HG03280 (cell line): Measurements from ENCODE around the gene MYO15A.

ENCODE experiments used
- ATAC-seq: cut with Tn5 transposase; IDR thresholded peaks from one replicate; pipeline ENCODE4 v1.9.1; 2021; ENCODE audit warnings: mild to moderate bottlenecking, moderate library complexity; ENCODE audit not compliant: unreplicated experiment

Gene MYO15A

DNA sequence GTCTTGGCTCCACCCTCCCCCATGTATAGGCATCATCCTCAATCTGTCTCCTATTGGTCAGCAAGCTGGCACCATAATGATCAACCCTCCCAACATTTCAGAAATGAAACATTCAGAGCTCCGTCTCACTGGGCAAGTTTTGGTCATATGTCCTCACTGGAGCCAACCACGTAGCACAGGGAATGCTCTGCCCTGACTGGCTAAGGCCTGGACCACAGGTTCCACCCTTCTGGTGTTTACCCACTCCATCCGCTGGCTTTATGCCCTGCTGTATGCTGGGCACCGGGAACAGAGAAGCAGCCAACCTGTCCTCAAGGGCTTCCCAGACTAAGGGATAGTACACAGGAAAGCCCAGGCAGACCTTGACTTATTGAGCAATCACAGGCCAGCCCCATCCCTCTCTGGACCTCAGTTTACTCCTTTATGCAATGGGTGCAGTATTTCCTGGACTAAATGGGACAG, 20.5 kb downstream of the MYO15A start:
- no peak for ATAC-seq

DNA sequence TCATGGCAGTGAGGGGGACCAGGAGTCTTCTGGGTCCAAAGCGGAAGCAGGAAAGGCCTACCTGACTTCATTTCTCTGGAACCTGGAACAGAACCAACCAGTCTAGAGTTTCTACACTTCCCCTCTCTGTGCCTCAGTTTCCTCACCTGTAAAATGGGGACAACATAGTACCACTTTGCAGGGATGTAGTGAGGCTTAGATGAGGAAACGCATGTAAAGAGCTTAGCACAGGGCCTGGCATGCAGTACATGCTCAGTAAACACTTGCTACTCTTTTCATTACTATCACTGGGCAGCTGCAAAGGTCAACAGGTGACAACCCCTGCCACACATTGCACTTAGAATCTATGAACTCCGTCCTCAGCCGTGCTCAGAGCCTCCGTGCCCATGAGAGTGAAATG, 24.2 kb downstream of the MYO15A start:
- ATAC-seq, result no peak

DNA sequence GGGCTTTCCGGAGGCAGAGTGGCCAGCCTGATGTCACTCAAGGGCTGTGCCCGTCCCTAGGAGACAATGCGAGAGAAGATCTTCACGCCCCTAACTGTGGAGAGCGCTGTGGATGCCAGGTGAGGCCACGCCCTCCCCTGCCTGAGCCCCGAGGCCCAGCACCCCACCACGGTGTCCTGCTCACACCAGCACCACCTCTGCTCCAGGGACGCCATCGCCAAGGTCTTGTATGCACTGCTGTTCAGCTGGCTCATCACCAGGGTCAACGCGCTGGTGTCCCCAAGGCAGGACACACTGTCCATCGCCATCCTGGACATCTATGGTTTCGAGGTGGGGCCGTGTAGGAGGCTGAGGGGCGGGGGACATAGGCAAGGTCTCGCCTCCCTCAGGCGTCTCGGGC, 27.8 kb downstream of the MYO15A start:
- no peak for ATAC-seq

DNA sequence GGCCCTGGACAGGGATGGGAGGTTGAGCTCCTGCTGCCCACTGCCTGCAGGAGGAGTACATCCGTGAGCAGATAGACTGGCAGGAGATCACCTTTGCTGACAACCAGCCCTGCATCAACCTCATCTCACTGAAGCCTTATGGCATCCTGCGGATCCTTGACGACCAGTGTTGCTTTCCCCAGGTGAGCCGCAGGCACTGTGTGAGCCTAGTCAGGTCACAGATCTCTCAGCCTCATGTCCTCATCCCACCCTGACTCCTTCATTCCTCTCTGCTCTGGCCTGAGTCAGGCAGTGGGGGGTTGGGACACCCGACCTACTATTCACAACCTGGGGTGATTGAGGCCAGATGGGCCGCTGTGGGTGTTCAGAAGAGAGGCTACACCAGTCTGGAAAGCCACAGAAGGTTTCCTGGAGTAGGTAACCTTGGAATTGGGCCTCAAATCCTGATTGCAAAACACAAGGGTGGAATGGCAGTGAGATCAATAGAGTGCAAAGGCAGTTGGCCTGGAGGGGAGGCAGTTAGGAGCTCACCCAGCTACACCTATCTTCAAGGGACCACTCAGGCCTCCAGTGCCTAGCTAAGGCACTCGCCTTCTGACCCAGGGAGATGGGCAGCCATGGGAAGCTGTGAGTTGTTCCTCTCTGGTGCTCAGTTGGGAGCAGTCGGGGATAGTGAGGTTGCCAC, 29.7 kb downstream of the MYO15A start:
- ATAC-seq, result no peak

DNA sequence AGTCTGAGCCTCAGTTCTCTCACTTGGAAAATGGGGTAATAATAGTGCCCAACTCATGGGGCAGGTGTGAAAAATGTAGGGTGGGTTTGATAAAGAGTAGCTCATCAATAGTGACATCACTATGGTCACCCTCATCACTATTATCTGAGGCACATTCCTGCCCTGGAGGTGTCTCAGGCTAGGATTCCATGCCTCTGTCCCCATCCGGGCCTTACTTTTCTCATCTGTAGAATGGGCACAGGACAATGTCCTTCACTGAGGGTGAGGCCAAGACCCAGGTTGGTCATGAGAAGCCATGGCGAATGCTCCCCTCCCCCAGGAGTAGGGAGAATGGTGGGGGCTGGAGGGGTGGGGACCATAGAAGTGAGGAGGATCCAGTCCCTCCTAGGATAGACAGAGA, 30.5 kb downstream of the MYO15A start:
- no peak for ATAC-seq

DNA sequence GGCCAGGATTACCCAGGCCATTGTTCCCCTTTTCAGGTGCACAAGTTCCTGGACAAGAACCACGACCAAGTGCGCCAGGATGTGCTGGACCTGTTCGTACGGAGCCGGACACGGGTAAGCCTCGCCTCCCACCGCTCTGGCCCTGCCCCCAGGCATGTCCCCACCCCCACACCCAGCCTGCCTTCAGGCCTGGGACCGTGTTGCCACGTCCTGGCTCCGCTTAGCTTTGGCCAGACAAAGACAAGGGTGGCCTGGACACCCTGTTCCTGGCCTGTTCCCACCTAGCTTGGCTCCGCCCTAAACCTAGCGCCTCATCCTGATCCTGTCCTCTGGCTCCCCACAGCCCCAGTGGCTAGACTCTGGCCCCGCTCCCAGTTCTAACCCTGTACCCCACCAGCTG, 30.9 kb downstream of the MYO15A start:
- ATAC-seq, result no peak

DNA sequence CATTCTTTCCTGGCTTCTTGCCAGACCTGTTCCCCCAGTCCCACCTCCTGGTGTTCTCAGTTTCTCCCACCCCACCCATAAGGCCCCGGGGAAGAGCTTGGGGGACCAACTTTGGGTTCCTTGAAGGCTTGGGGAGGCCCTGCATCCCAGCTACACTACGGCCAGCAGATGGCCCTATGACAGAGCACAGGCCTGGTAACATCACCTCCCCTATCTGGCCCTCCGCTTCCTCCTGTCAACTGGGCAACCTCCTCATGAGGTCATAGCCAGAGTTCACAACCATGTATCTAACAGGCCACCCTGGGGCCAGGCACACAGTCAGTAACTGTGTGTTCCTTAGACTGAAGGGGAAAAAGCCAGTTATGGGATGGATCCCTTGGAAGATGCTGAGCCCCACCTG, 31.4 kb downstream of the MYO15A start:
- no peak for ATAC-seq

DNA sequence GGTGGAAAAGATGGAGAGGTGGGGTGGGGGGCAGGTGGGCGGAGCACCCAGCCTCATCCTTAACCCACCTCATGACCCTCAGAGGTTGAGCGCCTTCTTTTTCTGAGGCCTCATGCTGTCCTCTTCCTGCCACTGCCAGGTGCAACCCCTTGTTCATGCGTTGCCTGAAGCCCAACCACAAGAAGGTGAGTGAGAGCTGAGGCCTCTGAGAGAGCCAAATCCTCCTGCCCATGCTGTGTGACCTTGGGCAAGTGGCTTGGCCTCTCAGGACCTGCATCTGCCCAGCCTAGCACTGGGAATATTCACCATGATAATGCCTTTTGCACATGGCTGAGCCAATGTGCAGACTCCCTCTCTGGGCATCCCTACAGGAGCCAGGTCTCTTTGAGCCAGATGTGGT, 32.1 kb downstream of the MYO15A start:
- no peak for ATAC-seq

DNA sequence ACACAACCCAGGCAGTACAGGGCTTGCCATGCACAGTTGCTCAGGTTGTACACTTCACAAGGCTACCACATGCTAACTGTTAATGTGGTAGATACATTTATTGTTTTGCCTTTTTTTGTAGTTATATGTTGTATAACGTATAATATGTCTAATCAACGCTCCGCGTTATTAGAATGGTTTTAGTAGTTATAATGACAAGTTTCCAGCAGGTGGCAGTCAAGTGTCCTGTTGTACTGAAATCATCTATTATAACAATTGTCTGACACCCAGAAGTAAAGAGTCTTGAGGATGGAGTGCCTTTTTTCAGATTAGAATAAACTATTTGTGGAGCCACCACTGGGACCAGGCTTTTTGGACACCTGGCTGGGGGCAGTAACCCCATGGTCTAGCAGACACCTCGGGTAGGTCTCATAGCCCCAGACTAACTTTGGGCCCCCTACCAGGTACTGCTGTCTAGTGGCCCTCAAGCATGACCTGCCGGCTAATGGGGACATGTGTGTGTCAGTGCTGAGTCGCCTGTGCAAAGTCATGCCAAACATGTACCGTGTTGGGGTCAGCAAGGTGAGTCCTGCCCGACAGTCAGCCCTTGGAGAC, 32.8 kb downstream of the MYO15A start:
- no peak for ATAC-seq

DNA sequence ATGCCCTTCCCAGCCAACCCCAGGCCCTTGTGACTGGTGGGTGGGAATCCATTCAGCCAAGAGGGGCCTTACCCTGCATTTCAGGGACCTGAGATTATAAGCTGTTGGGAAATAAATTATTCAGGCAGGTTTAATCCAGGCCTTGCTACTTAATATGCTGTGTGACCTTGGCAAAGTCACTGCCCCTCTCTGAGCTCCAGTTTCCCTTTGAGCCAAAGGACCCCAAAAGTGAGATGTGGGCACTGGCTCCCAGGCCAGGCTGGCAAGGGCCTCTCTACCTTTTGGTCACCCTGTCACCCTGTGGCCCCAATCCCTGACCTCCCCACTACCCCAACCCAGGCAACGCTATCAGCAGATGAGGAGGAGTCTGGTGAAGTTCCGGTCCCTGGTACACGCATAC, 33.9 kb downstream of the MYO15A start:
- no peak for ATAC-seq

DNA sequence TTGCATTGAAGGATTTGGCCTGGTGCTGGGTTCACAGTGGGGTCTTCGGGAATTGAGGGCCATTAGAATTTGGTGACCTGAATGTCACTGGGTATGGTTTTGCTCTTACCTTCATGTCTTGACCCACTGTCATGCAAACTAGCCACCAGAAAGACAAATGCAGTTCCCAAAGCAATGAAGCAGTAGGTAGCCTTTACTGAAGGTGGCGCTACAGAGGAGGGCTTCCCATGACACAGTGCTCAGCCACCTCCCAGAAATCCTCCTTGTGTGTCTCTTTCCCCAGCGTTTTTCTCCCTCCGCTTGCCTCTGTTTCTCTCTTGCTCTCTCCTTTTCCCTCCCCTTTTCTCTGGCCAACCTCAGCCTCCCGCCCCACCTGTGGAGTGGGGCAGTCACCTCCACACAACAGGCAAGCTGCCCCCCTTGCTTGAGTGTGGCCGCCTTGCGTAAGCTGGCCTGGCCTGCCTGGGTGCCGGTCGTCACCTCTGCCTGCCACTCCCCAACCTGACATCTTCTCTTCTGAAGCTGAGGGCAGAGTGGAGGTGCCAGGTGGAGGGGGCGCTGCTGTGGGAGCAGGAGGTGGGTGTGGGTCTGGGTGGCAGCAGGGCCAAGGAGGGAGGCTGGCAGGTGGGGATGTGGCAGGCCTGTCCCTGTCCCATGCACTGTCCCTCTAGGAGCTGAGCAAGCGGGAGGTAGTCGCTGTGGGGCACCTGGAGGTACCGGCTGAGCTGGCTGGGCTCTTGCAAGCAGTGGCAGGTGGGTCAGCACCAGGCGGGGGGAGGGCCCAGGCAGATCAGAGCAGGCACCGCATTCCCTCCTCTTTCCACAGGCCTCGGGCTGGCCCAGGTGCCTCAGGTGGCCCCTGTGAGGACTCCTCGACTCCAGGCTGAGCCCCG, 34.7 kb downstream of the MYO15A start:
- ATAC-seq, result no peak

DNA sequence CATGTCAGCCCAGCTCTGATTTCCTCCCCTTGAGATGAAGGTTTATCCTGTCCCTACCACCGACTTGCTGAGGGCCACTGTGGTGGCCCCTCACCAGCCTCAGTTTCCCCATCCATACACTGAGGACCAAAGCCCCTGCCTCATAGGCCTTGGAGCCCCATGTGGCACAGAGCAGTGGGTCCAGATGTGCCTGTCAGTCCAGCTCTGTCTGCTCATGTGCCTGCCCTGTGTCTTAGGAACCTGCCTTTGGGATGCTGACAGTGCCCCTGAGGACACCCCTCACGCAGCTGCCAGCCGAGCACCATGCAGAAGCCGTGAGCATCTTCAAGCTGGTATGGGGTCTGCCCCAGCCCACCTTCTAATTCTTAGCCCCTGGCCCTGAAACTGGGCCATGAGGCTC, 35.7 kb downstream of the MYO15A start:
- no peak for ATAC-seq

DNA sequence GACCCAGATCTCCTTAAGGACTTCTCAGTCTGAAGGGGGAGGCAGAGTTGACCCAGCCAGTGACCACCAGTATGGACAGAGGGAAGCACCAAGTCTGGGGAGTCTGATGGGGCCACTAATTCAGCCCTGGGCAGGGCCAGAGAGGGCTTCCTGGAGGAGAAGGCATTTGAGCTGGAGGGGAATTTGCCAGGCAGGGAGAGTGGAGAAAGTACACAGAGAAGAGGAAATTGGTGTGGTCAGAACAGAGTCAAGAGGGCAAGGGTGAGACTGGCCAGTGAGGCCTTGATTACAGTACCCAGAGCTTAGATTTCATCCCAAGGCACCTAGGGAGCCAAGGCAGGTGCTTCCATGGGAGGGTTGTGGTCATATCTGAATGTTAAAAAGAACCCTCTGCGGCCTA, 36.3 kb downstream of the MYO15A start:
- no peak for ATAC-seq

DNA sequence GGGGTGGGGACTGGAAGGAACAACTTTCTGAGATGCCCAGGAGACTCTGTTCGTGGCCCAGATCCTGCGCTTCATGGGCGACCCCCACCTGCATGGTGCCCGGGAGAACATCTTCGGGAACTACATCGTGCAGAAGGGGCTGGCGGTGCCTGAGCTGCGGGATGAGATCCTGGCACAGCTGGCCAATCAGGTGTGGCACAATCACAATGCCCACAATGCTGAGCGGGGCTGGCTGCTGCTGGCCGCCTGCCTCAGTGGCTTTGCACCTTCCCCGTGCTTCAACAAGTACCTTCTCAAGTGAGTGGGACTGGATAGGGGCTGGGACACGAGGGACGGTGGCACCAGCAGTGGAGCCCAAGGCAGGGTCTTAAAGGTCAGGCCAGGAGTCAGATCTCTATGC, 37.3 kb downstream of the MYO15A start:
- no peak for ATAC-seq

DNA sequence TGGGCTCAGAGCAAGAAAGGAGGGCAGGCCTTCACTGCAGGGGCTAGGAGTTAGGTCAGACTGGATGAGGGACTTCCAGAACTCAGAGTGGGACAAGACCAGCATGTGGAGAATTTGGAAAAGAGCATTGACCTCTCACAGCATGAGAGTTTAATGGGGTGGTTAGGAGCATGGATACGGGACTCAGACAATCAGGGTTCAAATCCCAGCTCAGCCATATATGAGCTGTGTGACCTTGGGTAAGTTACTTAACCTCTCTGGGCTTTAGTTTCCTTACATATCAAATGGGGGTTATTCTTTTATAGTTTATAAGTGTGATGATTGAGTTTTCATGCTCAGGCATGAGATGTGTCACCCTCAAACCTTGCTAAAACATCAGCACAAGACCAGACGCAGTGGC, 37.7 kb downstream of the MYO15A start:
- ATAC-seq, result no peak

DNA sequence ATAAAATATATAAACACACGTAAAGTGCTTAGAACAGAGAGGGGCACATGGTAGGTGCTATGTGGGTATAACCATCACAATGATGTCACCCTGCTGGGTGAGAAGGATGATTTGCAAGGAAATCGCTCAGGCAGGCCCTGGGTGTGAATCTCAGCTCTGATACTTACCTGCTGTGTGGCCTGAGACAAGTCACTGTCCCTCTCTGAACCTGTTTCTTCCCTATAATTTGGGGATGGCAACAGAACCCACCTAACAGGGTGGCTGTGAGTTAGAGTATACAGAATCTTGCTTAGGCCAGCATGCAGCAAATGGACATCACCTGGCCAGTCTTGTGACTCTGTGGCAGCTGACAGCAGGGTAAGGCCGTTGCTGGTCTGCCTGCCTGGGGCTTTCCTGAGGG, 38.4 kb downstream of the MYO15A start:
- ATAC-seq, result no peak

DNA sequence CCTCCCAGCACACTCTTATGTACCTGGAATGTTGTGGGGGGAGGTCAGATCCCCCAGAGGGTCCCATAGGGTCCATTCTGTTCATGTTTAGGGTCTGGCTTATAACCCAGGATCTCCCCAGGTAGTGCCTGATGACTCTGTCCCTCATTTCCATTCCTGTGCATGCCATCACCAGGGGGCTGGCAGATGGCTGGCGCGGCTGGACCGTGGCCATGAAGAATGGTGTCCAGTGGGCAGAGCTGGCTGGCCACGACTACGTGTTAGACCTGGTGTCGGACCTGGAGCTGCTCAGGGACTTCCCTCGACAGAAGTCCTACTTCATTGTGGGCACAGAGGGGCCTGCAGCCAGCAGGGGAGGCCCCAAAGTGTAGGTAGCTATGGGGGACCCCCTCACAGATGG, 40.0 kb downstream of the MYO15A start:
- no peak for ATAC-seq

DNA sequence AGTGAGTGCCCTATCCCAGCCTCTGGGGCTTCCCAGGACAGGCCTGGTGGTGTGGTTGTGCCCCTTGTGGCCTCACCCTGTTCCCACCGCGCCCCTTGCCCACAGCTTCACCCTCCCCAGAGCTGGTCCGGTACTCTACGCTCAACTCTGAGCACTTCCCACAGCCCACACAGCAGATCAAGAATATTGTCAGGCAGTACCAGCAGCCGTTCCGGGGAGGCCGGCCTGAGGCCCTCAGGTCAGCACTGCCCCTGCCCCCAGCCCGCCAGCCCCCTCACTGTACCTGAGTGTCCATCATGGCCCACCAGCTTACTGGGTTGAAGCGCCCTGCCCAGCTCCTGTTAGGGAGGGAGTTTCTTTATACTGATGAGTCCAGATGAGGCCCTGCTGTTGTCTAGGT, 42.7 kb downstream of the MYO15A start:
- no peak for ATAC-seq

DNA sequence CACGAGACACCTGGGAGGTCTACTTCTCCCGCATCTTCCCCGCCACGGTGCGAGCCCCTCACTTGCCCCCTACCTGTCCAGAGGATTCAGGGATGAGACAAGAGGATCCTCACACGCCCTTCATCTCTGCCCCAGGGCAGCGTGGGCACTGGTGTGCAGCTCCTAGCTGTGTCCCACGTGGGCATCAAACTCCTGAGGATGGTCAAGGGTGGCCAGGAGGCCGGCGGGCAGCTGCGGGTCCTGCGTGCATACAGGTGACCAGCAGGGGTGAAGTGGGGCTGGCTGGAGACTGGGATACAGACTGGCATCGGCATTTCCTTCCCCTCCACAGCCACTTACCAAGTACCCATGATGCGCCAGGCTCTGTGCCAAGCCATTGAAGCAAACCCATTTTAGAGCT, 46.6 kb downstream of the MYO15A start:
- ATAC-seq, result no peak

DNA sequence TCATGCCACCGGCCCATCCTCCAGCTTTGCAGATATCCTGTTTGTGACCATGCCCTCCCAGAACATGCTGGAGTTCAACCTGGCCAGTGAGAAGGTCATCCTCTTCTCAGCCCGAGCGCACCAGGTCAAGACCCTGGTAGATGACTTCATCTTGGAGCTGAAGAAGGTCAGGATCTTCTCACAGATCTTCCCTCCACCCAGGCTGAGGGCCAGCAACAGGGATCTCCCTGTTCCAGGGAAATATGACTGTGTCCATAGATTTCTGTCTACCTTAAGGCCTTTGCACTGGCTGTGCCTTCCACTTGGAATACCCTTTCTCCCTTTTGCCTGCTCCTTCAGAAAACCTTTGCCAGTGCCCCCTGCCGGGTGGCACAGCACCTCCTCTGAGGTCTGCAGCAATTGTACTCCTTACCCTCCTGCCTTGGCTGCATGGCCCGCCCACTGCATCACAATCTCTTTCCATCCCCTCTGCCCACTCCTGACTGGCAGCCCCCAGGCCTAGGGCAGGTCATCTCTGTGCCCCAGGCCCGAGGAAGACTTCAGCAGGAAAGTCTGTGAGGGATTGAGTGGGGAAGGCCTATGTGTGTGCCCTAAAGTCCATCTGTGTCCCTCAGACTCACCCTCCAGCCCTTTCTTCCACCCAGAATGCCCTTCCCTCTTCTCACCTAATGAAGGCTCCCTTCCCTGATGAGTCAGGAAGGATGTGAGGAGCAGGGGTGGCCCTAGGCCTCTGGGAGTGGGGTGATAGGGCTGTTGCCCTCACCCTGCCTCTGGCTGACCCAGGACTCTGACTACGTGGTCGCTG, 47.8 kb downstream of the MYO15A start:
- ATAC-seq, result no peak

DNA sequence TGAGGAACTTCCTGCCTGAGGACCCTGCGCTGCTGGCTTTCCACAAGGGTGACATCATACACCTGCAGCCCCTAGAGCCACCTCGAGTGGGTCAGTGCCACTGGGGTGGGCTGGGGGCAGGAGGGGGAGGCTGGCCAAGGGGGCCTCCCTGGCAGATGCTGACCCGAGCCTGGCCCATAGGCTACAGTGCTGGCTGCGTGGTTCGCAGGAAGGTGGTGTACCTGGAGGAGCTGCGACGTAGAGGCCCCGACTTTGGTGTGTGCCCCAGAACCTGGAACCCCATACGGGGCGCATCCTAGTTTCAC, 48.4 kb downstream of the MYO15A start:
- no peak for ATAC-seq
